GM18519 (cell line): Measurements from ENCODE around the gene LGR4.
"Not testable (repeated sequence)": the region's sequence is repeated elsewhere in the genome, so short reads cannot be mapped to it uniquely, and the experiment has no call there.

Source experiments
- ATAC-seq: cut with Tn5 transposase; IDR thresholded peaks from one replicate; pipeline ENCODE4 v1.9.1; 2021; ENCODE audit warnings: mild to moderate bottlenecking, moderate library complexity; ENCODE audit not compliant: unreplicated experiment, low FRiP score

Gene LGR4

DNA sequence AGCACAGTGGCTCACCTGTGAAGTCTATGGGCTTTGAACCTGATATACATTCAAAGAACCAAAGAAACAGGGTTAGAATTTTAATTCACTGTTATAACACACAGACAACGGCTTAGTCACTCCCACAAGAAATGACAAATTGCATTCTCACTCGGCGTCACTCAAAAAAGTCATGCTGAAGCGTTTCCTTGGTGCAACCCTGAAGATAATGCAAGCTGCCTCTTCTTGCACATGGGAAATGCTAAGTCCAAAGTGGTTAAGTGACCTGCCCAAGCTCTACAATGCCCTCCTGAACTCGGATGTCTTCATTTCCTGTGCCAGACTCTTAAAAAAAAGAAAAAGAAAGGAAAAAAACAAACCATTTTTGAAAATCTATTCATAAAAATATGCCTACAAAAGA lies 10.0 kb downstream of the LGR4 start:
- ATAC-seq = no peak

DNA sequence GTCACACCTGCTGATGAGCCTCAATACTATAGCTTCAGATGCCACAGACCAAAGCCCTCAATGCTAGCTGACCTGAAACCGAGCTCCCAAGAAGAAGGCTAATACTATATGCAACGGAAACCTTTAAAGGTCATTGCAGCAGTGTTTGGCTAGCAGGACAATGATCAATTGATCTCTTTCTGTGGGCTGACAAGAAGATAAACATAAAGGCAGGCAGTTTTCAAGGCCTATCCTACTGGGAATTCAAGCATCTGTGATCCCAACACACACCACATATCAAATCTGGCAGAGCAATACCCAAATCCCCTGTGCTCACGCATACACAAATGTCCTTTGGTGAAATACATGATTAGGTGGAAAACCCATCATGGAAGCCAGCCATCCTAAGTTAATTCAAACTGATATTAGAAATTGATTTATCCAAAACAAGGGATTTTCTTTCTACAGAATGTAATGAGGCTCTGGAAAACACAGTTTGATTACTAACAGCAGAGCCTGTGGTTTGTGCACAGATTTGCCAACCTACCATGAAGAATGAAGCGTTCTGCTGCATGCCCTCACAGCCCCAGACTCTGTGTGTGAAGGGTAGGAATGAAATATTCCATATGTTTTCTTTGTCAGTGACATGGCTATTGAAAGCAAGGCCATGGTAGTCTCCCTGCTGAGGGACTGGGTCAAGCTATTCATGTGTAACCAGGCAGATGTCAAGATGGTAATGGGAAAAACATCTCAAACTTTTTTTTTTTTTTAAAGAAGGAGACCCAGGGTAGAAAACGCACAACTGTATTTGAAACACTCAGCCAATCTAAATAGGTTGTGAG lies 12.2 kb downstream of the LGR4 start:
- no peak for ATAC-seq

DNA sequence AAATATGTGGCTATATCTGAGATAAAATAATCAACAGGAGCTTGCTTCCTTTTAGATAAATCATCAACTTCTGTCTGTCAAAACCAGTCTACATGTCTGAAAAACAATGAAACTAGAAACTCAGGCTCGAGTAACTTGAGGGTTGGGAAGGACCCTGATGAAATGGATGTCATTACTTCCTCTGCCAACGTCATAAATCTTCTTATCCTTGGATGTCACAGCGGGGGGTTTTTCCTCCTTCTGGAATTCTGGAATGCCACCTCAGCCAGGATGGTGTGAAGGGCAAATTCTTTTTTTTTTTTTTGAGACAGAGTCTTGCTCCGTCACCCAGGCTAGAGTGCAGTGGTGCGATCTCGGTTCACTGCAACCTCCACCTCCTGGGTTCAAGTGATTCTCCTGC lies 13.4 kb downstream of the LGR4 start:
- ATAC-seq = no peak

DNA sequence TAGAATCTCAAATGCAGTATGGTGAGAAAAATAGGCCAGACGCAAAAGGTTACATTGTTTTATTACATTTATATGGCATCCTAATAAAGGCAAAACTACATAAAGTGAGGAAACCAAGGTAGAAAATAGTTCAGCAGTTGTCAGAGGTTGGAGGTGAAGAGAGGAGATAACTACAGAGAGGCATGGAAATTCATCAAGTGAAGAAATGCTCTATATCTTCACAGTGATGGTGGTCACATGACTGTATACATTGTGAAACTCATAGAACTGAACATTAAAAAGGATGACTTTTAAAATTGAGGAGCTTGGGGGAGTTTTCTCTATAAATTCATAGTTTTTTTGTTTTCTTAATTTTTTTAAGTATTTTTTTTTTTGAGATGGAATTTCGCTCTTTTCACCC lies 14.4 kb downstream of the LGR4 start:
- no peak for ATAC-seq

DNA sequence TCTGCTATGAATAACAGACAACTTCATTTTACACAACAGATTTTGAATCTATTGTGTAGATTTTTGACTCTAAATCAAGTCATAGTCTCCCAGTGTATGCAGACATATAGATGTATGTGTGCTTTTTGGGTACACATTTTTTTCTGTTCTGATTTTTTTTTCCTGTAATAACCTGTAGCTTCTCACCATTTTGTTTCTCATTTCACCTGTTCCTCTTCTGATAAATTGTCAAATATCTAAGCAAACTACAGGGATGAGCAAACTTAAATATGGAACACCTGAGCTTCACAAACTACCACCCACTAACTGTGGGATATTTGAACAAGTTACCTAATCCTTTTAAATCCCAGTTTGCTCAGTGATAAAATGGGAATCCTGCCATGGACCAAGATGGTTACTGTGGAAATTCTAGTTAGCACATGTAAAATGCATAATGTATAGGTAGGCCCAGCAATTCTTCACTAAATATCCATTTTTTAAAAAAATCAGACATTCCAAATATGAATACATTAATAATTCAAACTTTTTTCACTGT lies 15.7 kb downstream of the LGR4 start:
- ATAC-seq = no peak

DNA sequence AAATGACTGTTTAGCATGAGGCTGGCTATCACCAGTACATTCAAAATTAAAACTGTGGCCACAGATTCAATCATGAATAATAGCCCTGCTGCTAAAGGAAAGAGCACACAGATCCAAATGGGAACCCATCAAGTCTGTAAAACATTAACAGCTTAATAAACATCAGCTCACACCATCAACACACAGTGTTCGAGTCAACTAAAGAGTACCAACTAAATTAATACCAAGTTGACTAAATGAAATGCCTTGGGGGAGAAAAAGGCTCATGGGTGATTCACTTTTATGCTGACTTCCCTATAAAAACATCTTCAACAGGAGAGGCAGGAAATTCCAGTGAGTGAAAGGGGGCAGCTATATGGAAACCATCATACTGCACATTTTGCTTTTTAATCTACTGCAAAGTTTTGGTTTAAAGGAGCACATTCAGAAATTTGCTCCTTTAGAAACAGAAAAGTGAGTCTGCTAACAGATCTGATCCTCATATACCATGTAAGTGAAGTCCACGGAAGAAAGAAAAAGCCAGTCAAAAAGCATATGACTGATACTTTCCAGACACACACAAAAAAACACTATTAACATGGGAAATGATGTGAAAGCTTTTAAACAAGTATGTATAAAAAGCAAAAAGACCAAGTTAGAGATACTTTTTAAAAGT lies 16.3 kb downstream of the LGR4 start:
- ATAC-seq = no peak

DNA sequence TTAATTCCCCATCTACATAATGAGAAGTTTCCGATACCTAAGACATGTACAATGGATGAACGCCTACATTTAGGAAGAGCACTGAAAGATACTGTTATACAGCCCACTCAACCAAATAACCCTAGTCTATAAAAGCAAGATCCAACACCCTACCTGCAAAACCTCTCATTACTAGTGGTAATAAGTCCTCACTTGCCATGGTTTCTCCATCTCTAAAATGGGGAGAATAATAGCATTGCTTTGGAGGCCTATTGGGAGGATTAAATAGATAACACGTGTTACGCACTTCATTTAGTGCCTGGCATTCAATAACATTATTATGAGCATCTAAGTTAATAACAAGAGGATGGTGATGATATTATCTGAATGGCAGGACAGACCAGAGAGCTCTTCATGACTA lies 16.9 kb downstream of the LGR4 start:
- ATAC-seq = no peak

DNA sequence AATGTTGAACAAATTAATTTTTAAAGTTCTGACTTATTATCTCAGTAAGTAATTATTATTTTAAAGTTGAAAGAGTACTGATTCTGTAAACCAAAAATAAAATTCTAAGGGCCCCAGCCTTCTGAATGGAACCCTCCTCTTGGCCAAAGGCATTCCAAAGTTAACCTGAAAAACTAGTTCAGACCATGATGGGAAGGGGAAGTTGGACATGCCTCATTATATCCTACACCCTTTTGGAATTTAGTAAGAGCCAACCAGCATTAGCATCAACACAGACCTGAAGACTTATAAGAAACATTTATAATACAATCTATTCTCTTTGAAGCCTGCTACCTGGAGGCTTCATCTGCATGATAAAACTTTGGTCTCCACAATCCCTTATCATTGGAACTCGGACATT lies 18.9 kb downstream of the LGR4 start:
- no peak for ATAC-seq

DNA sequence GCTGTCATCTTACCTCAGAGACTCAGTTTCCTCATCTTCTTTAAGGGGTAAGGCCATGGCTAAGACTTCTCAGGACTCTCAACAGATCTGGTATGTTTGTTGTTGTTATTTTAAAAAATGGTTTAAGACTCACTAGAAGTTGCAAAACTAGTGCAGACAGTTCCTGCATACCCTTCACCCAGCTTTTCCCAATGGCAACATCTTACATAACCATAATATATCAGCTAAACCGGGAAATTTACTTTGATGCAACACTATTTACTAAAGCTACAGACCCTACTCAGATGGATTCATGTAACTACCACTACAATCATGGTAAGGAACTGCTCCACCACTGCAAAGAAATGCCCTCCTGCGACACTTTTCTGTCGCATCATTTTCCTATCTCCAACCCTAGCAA lies 20.4 kb downstream of the LGR4 start:
- ATAC-seq = no peak

DNA sequence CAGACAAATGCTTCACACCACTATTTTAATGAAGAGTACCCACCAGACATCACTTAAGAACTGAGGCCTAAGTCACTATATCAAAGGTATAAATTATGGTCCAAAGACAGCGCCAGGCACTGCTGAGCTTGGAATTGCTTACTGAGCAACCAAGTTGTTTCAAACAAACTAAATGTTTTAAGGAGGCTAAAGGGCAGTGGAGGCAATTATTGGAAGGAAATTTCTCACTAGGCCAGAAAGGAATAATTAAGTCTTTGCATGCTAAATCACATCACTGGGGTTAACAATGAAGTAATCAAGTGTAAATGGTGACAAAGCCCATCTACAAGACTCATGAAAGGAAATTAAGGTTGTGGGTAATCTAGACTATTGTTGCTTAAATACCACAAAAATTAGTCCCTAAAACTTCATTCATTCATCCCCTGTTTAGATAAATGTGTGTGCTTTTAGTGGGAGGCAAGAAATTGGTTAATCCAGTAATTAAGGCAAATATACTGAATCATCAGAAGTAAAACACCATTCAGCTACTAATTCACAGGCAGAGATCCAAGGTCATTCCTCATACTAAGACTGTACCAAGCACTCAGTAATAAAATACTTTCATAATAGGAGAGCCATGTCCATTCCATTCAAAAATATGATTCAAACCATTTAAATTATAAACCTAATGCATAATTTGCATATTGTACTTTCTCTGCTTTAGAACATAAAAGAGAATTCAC lies 21.2 kb downstream of the LGR4 start:
- ATAC-seq = no peak

DNA sequence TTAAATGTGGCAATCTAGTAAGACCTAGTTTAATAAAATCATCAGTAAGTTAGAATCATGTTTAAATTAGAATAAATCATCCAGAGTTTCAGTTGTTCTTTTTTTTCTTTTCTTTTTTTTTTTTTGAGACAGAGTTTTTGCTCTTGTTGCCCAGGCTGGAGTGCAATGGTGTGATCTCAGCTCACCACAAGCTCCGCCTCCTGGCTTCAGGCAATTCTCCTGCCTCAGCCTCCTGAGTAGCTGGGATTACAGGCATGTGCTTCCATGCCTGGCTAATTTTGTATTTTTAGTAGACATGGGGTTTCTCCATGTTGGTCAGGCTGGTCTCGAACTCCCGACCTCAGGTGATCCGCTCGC lies 24.4 kb downstream of the LGR4 start:
- not testable (repeated sequence) for ATAC-seq

DNA sequence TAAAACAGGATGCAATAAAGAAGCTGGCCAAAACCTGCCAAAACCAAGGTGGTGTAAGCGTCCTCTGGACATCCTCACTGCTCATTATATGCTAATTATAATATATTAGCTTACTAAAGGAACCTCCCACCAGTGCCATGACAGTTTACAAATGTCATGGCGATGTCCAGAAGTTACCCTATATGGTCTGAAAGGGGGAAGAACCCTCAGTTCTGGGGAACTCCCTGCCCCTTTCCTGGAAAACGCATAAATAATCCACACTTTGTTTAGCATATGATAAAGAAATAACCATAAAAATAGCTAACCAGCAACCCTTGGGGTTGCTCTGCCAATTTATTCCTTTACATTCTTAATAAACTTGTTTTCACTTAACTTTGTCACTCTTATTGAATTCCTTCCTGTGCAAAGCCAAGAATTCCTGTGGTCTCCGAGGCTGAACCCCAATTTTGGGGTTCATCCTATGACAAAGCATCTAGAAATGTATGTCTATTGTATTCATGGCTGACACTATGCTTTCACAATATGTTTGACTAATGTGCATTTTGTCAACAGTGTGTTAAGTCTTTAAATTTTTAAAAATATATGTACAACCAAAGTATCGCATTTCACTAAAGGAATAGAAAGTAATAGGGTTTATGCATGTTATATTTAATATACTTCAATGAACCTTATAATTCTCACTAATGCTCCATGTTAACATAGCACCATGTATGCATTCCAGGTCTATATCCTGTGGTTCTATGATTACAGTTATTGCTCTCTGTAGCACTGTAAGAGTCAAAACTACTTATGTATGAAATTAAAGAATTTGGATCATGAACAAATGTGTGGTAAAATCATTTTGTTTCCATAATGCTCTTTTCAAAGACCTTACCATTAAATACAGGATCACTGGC lies 25.1 kb downstream of the LGR4 start:
- ATAC-seq = no peak

DNA sequence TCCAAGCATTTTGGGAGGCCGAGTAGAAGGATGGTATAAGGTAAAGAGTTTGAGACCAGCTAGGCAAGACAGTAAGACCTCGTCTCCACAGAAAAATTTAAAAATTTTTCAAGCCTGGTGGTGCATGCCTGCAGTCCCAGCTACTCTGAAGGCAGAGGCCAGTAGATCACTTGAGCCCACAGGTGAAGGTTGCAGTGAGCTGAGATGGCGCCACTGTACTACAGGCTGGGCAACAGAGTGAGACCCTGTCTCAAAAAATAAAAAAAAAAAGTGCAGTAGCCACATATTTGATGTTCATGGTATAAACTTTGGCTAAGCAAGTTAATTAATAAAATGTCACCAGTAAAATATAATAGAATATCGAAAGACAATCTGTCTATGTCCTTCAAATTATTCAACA lies 27.0 kb downstream of the LGR4 start:
- ATAC-seq = no peak

DNA sequence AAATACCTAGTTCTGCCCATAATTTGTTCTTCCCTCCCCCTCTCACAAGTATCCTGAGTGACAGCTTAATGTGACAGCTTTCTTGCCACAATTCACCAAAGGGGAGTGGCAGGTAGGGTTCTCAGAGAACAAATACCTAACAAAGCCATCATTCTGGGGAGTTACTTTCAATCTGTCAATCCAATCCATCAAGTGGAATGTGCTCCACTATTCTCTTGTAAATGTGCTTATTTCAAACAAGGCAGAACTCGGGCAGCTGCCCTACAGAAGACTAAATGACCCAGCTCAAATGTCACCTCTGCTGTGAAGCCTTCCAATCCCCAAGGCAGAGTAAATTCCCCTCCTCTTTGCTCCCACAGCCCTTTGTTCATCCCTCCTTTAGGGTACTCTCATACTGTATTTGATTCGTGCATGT lies 27.8 kb downstream of the LGR4 start:
- no peak for ATAC-seq

DNA sequence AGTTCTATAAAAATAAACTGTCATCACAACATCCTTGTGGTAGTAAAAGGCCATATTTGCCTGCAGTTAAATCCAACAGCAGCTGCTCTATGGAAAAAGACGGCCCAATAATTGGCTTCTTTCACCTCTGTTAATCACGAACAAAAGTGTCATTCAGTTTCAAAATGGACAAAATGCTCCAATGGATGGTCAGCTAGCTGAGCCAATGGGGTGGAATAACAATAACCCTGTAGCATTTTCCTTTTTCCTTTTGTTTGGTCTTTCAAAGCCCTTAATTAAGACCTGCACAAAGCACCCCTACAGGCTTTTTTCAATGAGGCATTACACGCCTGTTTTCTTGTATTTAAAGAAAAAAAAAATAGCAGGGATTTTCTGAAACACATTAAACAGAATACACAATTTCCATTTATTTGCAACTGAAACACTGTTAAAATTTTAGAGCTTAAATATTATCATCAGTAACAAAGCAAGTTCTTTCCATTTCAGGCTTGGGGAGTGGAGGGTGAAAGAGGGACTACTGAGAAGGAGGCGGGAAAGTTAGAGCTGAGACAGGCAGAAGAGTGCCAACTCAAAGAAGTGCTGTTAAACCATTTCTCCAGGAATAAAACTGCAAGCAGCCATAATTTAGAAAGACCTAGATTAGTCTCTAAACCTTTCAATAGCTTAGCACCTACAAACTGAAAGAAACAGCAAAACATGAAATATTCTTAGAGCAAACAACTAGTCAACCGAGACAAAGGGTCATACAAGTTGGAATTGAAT lies 28.7 kb downstream of the LGR4 start:
- no peak for ATAC-seq

DNA sequence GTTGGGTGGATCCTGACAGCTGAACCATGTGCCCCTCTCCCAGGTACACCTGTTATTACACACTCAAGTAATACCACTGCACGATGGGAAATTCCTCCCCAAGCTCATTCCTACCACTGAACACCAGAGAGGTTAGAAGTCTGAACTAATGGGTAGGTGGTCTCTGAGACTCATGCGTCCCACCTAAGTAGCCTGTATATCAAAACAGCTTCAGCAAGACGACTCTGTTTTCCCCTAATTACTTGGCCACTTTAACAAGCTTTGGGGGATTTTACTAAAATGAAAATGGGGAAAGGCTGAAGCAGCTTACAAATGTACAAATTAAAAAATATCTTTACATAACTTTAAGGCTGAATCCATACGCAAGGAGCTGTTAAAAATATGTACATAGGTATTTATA lies 29.4 kb downstream of the LGR4 start:
- ATAC-seq = no peak

DNA sequence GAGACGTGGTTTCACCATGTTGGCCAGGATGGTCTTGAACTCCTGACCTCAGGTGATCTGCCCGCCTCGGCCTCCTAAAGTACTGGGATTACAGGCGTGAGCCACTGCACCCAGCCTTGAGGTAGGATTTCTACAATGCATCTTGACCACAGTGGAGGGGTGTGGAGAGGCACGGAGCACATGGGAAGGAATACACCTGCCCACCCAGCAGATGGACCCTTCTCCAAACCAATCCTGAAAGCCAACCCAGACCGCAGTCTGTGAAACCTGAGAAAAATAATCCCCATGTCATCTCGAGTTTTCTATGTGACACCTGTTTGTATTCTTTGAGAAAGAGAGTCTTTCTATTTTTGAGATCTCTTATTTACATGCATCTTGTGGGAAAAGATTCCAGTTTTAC lies 32.5 kb downstream of the LGR4 start:
- ATAC-seq = no peak

DNA sequence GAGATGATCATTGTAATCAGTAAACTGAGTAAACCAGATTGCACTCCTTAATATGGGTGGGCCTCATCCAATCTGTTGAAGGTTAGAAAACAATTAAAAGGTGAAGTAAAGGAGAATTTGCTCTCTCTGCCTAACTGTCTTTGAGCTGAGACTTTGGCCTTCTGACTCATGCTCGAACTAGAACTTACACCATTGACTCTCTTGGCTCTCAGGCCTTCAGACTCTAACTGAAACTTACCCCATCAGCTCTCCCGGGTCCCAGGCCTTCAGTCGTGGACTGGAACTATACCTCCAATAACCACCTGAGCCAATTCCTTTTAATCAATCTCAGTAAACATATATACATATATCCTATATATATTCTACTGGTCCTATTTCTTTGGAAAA lies 34.0 kb downstream of the LGR4 start:
- ATAC-seq = no peak

DNA sequence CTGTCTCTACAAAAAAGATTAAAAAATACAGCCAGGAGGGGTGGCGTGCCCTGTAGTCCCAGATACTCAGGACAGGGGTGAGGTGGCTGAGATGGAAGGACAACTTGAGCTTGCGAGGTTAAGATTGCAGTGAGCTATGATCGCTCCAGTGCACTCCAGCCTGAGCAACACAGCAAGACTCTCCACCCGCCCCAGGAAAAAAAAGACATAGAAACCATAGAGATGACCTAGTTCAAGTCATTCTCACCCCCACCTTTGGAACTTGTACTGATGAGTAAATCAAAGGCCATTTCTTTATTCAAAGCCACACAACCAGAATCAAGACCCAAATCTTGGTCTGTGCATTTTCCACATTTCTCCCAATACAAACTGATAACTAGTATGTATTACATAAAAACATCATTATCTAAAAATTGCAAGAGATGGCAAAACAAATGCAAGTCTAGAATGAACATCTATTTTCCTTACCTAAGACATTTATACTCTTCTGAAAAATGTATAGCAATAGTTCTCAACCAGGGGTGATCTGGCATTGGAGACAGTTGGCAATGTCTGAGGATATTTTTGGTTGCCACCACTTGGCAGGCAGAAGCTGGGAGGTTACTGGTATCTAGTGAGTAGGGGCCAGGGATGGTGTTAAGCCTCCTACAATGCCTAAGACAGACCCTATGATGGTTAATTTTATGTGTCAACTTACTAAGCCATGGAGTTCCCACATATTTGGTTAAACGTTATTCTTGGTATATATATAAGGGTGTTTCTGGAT lies 34.6 kb downstream of the LGR4 start:
- no peak for ATAC-seq
